GM12878 (cell line): ENCODE data around the gene FAM187B. TPM values are rescaled to one million over a fixed set of nuclear protein-coding genes. Genes with fewer than 3 reads are reported as not detected.

Source experiments
- ATAC-seq: fragments of 200-7000 bp; cut with Tn5 transposase; 3 replicates; pipeline ENCODE4 v1.9.1; 2020; ENCODE audit warnings: mild to moderate bottlenecking, moderate library complexity
- BruUV-seq: library from RNA; stranded (reverse); fragments of 400-500 nt; replicated peaks from 2 replicates; lab custom pipeline; 2021; lab: Mats Ljungman, UMichigan
- CTCF ChIA-PET: fragments of 300-600 bp; sonication (Branson Sonifier 250); formaldehyde crosslinking; extraction: SDS; loops from one replicate; lab custom pipeline; 2021; ENCODE audit warnings: inconsistent platforms; lab: Yijun Ruan, JAX
- POLR2A ChIA-PET: fragments of 350-600 bp; formaldehyde crosslinking; extraction: SDS; loops from one replicate; lab custom pipeline; 2021; ENCODE audit warnings: inconsistent platforms; lab: Charles Lee
- RAD21 ChIA-PET: fragments of 300-600 bp; sonication (Branson Sonifier 250); formaldehyde crosslinking; loops from one replicate; lab custom pipeline; 2023; ENCODE audit warnings: antibody characterized with exemption; ENCODE audit not compliant: unreplicated experiment; lab: Charles Lee
- SMC1A ChIA-PET: fragments of 300-600 bp; sonication (Branson Sonifier 250); formaldehyde crosslinking; loops from one replicate; lab custom pipeline; 2023; ENCODE audit not compliant: unreplicated experiment, uncharacterized antibody; lab: Charles Lee
- DNase-seq: peaks from one replicate; pipeline ENCODE4 v3.0.0-alpha.2; 2011; ENCODE audit warnings: low read depth, low spot score
- FAIRE-seq: peaks from 3 replicates; lab custom pipeline; 2011; peaks lifted over from hg19 to GRCh38; lab: Jason Lieb, UNC
- H2AFZ ChIP-seq: 2 replicates; pipeline ENCODE4 v1.6.0; 2011; ENCODE audit warnings: low read depth, low read length, control low read depth; ENCODE audit not compliant: control insufficient read depth
- H3K27ac ChIP-seq: 2 replicates; pipeline ENCODE4 v1.5.1; 2011; ENCODE audit warnings: control low read depth; ENCODE audit not compliant: control insufficient read depth, insufficient read depth
- H3K27me3 ChIP-seq, 2 experiments: replicated peaks in 1 of 2; 2 replicates each; pipeline versions ENCODE4 v1.6.0 to v1.6.1; 2011; ENCODE audit warnings: low read length in 1 of 2; ENCODE audit not compliant: control insufficient read depth in 2 of 2, insufficient read depth in 2 of 2
- H3K36me3 ChIP-seq, 2 experiments: 2 replicates each; pipeline ENCODE4 v1.5.1; 2011; ENCODE audit warnings: low read length in 1 of 2; ENCODE audit not compliant: control insufficient read depth in 2 of 2, insufficient read depth in 2 of 2
- H3K4me1 ChIP-seq: 2 replicates; pipeline ENCODE4 v1.6.1; 2011; ENCODE audit warnings: mild to moderate bottlenecking, low read length, moderate library complexity, mixed read lengths; ENCODE audit not compliant: control insufficient read depth, insufficient read depth
- H3K4me2 ChIP-seq: 2 replicates; pipeline ENCODE4 v1.6.0; 2011; ENCODE audit warnings: control low read depth; ENCODE audit not compliant: control insufficient read depth, insufficient read depth
- H3K4me3 ChIP-seq: fragments of 200-600 bp; sonication (generic); 2 replicates; pipeline ENCODE4 v1.5.1; 2016
- H3K79me2 ChIP-seq: 2 replicates; pipeline ENCODE4 v1.6.0; 2011; ENCODE audit warnings: low read length; ENCODE audit not compliant: control insufficient read depth, insufficient read depth
- H3K9ac ChIP-seq: 2 replicates; pipeline ENCODE4 v1.8.0; 2011; ENCODE audit warnings: low read length, control low read depth, mixed read lengths; ENCODE audit not compliant: control insufficient read depth, insufficient read depth
- H3K9me3 ChIP-seq: replicated peaks from 3 replicates; pipeline ENCODE4 v1.5.1; 2011; ENCODE audit warnings: mild to moderate bottlenecking, low read length; ENCODE audit not compliant: control insufficient read depth, insufficient read depth
- H4K20me1 ChIP-seq: 2 replicates; pipeline ENCODE4 v1.6.0; 2011; ENCODE audit not compliant: control insufficient read depth, insufficient read depth
- BACH1 ChIP-seq: fragments of 450-650 bp; IDR thresholded peaks from 2 replicates; pipeline ENCODE4 v1.6.1; 2017; ENCODE audit warnings: mild to moderate bottlenecking, borderline replicate concordance
- CBFB ChIP-seq: IDR thresholded peaks from 2 replicates; pipeline ENCODE4 v1.6.1; 2016; ENCODE audit warnings: antibody characterized with exemption, low read depth
- CBX3 ChIP-seq: fragments of 200-600 bp; sonication (generic); IDR thresholded peaks from 2 replicates; pipeline ENCODE4 v1.6.1; 2016; ENCODE audit warnings: low read depth, borderline replicate concordance
- CBX5 ChIP-seq: sonication (generic); IDR thresholded peaks from 2 replicates; pipeline ENCODE4 v1.6.1; 2016; ENCODE audit warnings: low read depth, moderate library complexity, mild to moderate bottlenecking, inconsistent platforms
- DPF2 ChIP-seq: fragments of 450-650 bp; IDR thresholded peaks from 2 replicates; pipeline ENCODE4 v1.6.1; 2017; ENCODE audit warnings: mild to moderate bottlenecking
- HDAC2 ChIP-seq: fragments of 200-600 bp; sonication (generic); IDR thresholded peaks from 2 replicates; pipeline ENCODE4 v1.6.1; 2017
- PAX8 ChIP-seq: fragments of 450-650 bp; IDR thresholded peaks from 2 replicates; pipeline ENCODE4 v1.6.1; 2017; ENCODE audit warnings: mild to moderate bottlenecking, moderate library complexity
- POLR2A ChIP-seq: IDR thresholded peaks from 2 replicates; pipeline ENCODE4 v1.6.1; 2011; ENCODE audit warnings: low read depth, mild to moderate bottlenecking, low read length
- SREBF1 ChIP-seq: IDR thresholded peaks from 2 replicates; pipeline ENCODE4 v1.6.1; 2012; ENCODE audit warnings: mild to moderate bottlenecking, low read length
- WGBS: methylation state at CpG from one replicate; pipeline ENCODE4 v1.1.6; 2016; ENCODE audit warnings: low lambda C conversion rate; ENCODE audit not compliant: insufficient replicate concordance, insufficient coverage; ENCODE audit errors: missing lambda C conversion rate; 5-methylcytosine and 5-hydroxymethylcytosine counted together
- in situ Hi-C: fragments of 300-500 bp; cut with MboI; formaldehyde crosslinking; loops from 9 replicates; pipeline ENCODE4 v1.14.3; 2018; ENCODE audit warnings: mixed read lengths
- intact Hi-C: fragments of 100-400 bp; cut with micrococcal nuclease; formaldehyde crosslinking; loops from one replicate; pipeline ENCODE4 v1.14.2; 2022; ENCODE audit not compliant: unreplicated experiment
- polyA plus RNA-seq, 11 experiments: library from polyadenylated mRNA; depleted of rRNA in 4 of 11; unstranded in 6 of 11; stranded (reverse) in 5 of 11; fragments of >200 nt; fragmentation: Nextera tagmentation in 4 of 11; fragmentation: Illumina TruSeq in 1 of 11; extraction: Ambion mirVana in 4 of 11; extraction: Trizol in 1 of 11; gene quantifications; 1 replicate in 1 of 11; 2 replicates in 10 of 11; pipeline versions ENCODE4 v1.2.1 to v1.2.3, GENCODE V29; 2011 to 2016; ENCODE audit warnings: inconsistent platforms in 2 of 11, missing spikeins in 2 of 11, low read depth in 1 of 11
- total RNA-seq, 4 experiments: library from RNA; depleted of rRNA in 3 of 4; stranded (reverse); fragments of >200 nt in 3 of 4; fragmentation: Illumina TruSeq in 1 of 4; extraction: Trizol in 1 of 4; gene quantifications; 2 replicates each; pipeline versions ENCODE4 v1.2.1 to v1.2.3, GENCODE V29; 2013 to 2021
- TF ChIP-seq, protein P1 (sequence below): IDR thresholded peaks from 2 replicates; pipeline ENCODE4 v1.6.1; 2011; ENCODE audit warnings: borderline replicate concordance, low read depth, mild to moderate bottlenecking, moderate library complexity, mixed read lengths, low read length; ENCODE audit not compliant: insufficient read depth; ENCODE audit errors: extremely low read length
- TF ChIP-seq, protein P2 (sequence below): fragments of 150-350 bp; IDR thresholded peaks from 2 replicates; pipeline ENCODE4 v1.6.1; 2016; ENCODE audit warnings: low read depth, low read length

FAM187B gene
- total and polyA plus RNA-seq, 10 of the 15 experiments (the other 5 are each of a cell fraction or from before 2014, with no cell fraction given): 0.05 TPM; not detected in 9

DNA sequence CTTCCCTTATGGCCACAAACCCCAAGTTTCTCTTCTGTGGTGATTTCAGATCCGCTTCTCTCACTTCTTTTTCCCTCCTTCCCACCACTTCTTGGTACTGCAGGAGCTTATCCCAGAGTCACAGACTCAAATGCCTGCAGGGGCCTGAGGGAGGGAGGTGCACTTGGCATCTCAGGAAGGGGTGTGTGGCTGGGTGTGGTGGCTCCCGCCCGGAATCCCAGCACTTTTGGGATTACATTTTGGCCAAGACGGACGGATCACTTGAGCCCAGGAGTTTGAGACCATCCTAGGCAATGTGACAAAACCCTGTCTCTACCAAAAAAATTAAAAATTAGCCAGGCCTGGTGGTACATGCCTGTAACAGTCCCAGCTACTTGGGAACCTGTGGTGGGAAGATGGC is 45.8 kb upstream of the FAM187B start:
- ATAC-seq: no peak
- no TSS peak for BruUV-seq

DNA sequence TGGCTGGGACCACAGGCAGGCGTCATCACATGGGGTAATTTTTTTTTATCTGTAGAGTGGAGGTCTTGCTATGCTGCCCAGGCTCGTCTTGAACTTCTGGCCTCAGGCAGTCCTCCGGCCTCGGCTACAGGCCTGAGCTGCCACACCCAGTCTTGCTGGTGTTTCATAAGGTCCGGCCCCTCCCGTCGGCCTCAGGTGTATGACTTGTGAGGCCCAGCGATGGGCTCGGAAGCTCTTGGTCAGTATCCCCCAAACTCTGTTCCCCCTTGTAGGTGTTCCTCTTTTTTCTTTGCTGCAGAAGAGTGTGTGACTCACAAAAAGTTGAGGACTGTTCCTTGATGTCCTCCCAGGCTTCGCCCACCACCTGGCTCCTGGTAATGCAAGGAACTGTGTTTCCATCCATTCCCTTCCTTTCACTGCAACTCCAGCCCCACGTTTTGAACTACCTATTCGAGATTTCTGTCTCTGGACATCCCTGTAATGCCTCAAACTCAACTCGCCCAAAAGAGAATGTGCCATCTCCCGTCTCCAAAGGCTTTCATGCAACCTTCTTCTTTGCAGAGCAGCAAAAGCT is 45.2 kb upstream of the FAM187B start:
- DNase-seq: no peak
- H3K4me3 ChIP-seq: no peak overlapping the region
- H3K79me2 ChIP-seq: peaks cover 16% of the 10 kb centered on the region
- ChIA-PET CTCF (interaction anchor here (2.9 kb wide), 1 partner anchor 221 kb away, joined by 9 read pairs; no protein-coding TSS in a partner anchor), POLR2A (interaction anchor here (0.7 to 1.4 kb wide), 3 partner anchors 27 to 73 kb away, joined by 3 to 4 read pairs (median 4); no protein-coding TSS in a partner anchor), RAD21 (interaction anchor here (1.4 kb wide), 1 partner anchor 74 kb away, joined by 5 read pairs; the partner anchor contains the start of gene FFAR1), SMC1A (interaction anchor here (0.7 to 2.3 kb wide), 6 partner anchors 46 to 195 kb away, joined by 3 to 7 read pairs (median 6); no protein-coding TSS in a partner anchor)
- in situ Hi-C loops (loop anchor here (5.0 kb wide), 1 partner anchor 194 kb away; no protein-coding TSS in a partner anchor), intact Hi-C loops (no loop called here)
- BruUV-seq: no TSS peak
- no peak for ATAC-seq
- no peak overlapping the region for H3K4me2 ChIP-seq
- no peak overlapping the region for H2AFZ ChIP-seq
- H3K36me3 ChIP-seq: peaks cover 12 to 24% of the 10 kb centered on the region in 2 experiments
- no peak overlapping the region for H3K27ac ChIP-seq
- no peaks in the 10 kb centered on the region for H3K9me3 ChIP-seq
- FAIRE-seq: no peak
- no peak overlapping the region for H3K9ac ChIP-seq
- H3K4me1 ChIP-seq: peaks cover 17% of the 10 kb centered on the region
- WGBS: 90% methylated on average over 14 of the region's 14 CpGs
- H4K20me1 ChIP-seq: no peaks in the 10 kb centered on the region
- H3K27me3 ChIP-seq: no peaks in the 10 kb centered on the region
- TF ChIP-seq HDAC2 (no peak), CBX5 (no peak), PAX8 (no peak), CBFB (no peak), SREBF1 (no peak)
- TF ChIP-seq, protein P1, sequence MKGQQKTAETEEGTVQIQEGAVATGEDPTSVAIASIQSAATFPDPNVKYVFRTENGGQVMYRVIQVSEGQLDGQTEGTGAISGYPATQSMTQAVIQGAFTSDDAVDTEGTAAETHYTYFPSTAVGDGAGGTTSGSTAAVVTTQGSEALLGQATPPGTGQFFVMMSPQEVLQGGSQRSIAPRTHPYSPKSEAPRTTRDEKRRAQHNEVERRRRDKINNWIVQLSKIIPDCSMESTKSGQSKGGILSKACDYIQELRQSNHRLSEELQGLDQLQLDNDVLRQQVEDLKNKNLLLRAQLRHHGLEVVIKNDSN: no peak
- TF ChIP-seq, protein P2, sequence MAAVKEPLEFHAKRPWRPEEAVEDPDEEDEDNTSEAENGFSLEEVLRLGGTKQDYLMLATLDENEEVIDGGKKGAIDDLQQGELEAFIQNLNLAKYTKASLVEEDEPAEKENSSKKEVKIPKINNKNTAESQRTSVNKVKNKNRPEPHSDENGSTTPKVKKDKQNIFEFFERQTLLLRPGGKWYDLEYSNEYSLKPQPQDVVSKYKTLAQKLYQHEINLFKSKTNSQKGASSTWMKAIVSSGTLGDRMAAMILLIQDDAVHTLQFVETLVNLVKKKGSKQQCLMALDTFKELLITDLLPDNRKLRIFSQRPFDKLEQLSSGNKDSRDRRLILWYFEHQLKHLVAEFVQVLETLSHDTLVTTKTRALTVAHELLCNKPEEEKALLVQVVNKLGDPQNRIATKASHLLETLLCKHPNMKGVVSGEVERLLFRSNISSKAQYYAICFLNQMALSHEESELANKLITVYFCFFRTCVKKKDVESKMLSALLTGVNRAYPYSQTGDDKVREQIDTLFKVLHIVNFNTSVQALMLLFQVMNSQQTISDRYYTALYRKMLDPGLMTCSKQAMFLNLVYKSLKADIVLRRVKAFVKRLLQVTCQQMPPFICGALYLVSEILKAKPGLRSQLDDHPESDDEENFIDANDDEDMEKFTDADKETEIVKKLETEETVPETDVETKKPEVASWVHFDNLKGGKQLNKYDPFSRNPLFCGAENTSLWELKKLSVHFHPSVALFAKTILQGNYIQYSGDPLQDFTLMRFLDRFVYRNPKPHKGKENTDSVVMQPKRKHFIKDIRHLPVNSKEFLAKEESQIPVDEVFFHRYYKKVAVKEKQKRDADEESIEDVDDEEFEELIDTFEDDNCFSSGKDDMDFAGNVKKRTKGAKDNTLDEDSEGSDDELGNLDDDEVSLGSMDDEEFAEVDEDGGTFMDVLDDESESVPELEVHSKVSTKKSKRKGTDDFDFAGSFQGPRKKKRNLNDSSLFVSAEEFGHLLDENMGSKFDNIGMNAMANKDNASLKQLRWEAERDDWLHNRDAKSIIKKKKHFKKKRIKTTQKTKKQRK: no peak

More for the DNA sequence above, 45.8 kb upstream of the FAM187B start:
- DNase-seq: no peak
- intact Hi-C loops: no loop called here
- Histone ChIP-seq H3K4me2 (no peak overlapping the region), H3K27me3 (no peaks in the 10 kb centered on the region), H3K4me3 (no peak overlapping the region), H4K20me1 (no peaks in the 10 kb centered on the region)
- 96% methylated on average over 5 of the region's 5 CpGs for WGBS
- ChIA-PET RAD21 (interaction anchor here (0.6 kb wide), 1 partner anchor 210 kb away, joined by 4 read pairs; no protein-coding TSS in a partner anchor), SMC1A (interaction anchor here (0.7 to 2.3 kb wide), 7 partner anchors 15 to 194 kb away, joined by 3 to 7 read pairs (median 5); no protein-coding TSS in a partner anchor), POLR2A (interaction anchor here (0.9 to 1.4 kb wide), 2 partner anchors 39 to 73 kb away, joined by 4 read pairs; no protein-coding TSS in a partner anchor)
- no peak for TF ChIP-seq POLR2A
- TF ChIP-seq BACH1: no peak
- no peak for TF ChIP-seq CBX5
- TF ChIP-seq DPF2: no peak
- no peak for TF ChIP-seq CBX3
- TF ChIP-seq, all 136 proteins: peak for 0
- in situ Hi-C loops: loop anchor here (5.0 kb wide), 1 partner anchor 193 kb away; no protein-coding TSS in a partner anchor
- Histone ChIP-seq H3K79me2 (peaks cover 14% of the 10 kb centered on the region), H3K4me1 (peaks cover 17% of the 10 kb centered on the region), H2AFZ (no peak overlapping the region), H3K36me3 (peaks cover 15 to 24% of the 10 kb centered on the region in 2 experiments), H3K9ac (no peak overlapping the region), H3K9me3 (no peaks in the 10 kb centered on the region), H3K27ac (no peak overlapping the region)
- FAIRE-seq: no peak
- CTCF ChIA-PET: interaction anchor here (2.9 kb wide), 1 partner anchor 221 kb away, joined by 9 read pairs; no protein-coding TSS in a partner anchor
